GM12873 (cell line): ENCODE results near the gene CPXM1.

ENCODE experiments used
- CTCF ChIP-seq: IDR thresholded peaks from 2 replicates; pipeline ENCODE4 v1.5.1; 2012; ENCODE audit warnings: low read depth, mild to moderate bottlenecking, moderate library complexity, low read length, control low read depth; ENCODE audit not compliant: insufficient read depth; ENCODE audit errors: missing control alignments

CPXM1 gene

GRCh38 chr20:2783908-2784566 lies 16.4 kb downstream of the CPXM1 start:
- no peak for TF ChIP-seq CTCF

- TF ChIP-seq CTCF = peak; percentile 23
Observed at GRCh38 chr20:2780948-2781347, 19.5 kb downstream of the CPXM1 start.

GRCh38 chr20:2778602-2779321 lies 21.7 kb downstream of the CPXM1 start:
- TF ChIP-seq CTCF = no peak

GRCh38 chr20:2775139-2775538 lies 25.3 kb downstream of the CPXM1 start:
- no peak for TF ChIP-seq CTCF

GRCh38 chr20:2773812-2774211 lies 26.6 kb downstream of the CPXM1 start:
- no peak for TF ChIP-seq CTCF

- TF ChIP-seq CTCF = no peak
Observed at GRCh38 chr20:2771631-2772080, 28.8 kb downstream of the CPXM1 start.

- no peak for TF ChIP-seq CTCF
Observed at GRCh38 chr20:2768632-2769015, 31.8 kb downstream of the CPXM1 start.
